ENCODE data around the gene AOAH. TPM values are rescaled to one million over a fixed set of nuclear protein-coding genes. Genes with fewer than 3 reads are reported as not detected.

AOAH gene
- total RNA-seq, 1 experiment from 2014 or later: 0.39 TPM

GRCh38 chr7:36606976-36607720, 117.1 kb downstream of the AOAH start:
- Histone ChIP-seq H2BK15ac (ENCODE audit: low read depth, low read length) (no peak overlapping the region), H3K9ac (ENCODE audit: extremely low read depth, insufficient read length, low read length) (no peak overlapping the region), H3K4ac (ENCODE audit: low read depth, low read length) (no peak overlapping the region), H3K56ac (ENCODE audit: insufficient read length, low read depth, low read length) (no peak overlapping the region), H2AK5ac (ENCODE audit: insufficient read length, low read length) (no peak overlapping the region), H3T11ph (ENCODE audit: low read length) (no peak overlapping the region), H3K23ac (ENCODE audit: insufficient read length, low read depth, low read length) (no peak overlapping the region), H4K8ac (replicated peaks; ENCODE audit: insufficient read length, low read depth, low read length) (no peak overlapping the region), H3K18ac (ENCODE audit: insufficient read length, low read depth, low read length) (no peak overlapping the region), H2BK12ac (ENCODE audit: insufficient read length, low read depth, low read length) (no peak overlapping the region), H3K14ac (ENCODE audit: insufficient read depth, low read length) (no peak overlapping the region), H3K4me1 (ENCODE audit: insufficient read depth, low read length) (peaks cover 3% of the 10 kb centered on the region; the same call in 1 of the 2 replicates), H3K79me2 (ENCODE audit: insufficient read depth, low read length) (no peaks in the 10 kb centered on the region), H4K91ac (ENCODE audit: insufficient read length, low read depth, low read length) (no peak overlapping the region), H2BK20ac (ENCODE audit: low read depth, low read length, poor library complexity, severe bottlenecking) (no peak overlapping the region), H2BK5ac (ENCODE audit: insufficient read length, low read length) (no peak overlapping the region), H4K5ac (ENCODE audit: insufficient read length, low read depth, low read length) (no peak overlapping the region), H2AFZ (ENCODE audit: low read length) (no peak overlapping the region), H3K23me2 (ENCODE audit: insufficient read length, low read depth, low read length, poor library complexity, severe bottlenecking) (no peaks in the 10 kb centered on the region), H3K79me1 (ENCODE audit: insufficient read depth, low read depth, low read length, poor library complexity, severe bottlenecking) (no peaks in the 10 kb centered on the region), H2BK120ac (ENCODE audit: low read depth, low read length, poor library complexity, severe bottlenecking) (no peak overlapping the region), H3K27ac (ENCODE audit: insufficient read length, low read depth, low read length) (no peak overlapping the region), H3K27me3 (ENCODE audit: insufficient read depth, low read length) (no peaks in the 10 kb centered on the region), H3K9me3 (ENCODE audit: control insufficient read depth, low read depth, low read length) (no peaks in the 10 kb centered on the region), H3K4me2 (ENCODE audit: insufficient read depth, insufficient read length, low read length) (no peak overlapping the region), H4K20me1 (ENCODE audit: control insufficient read depth, insufficient read depth, insufficient read length) (no peaks in the 10 kb centered on the region)
- no peak overlapping the region for H3K27ac Mint-ChIP-seq
- DNase-seq: no peak
- no peaks in the 10 kb centered on the region for H3K9me3 Mint-ChIP-seq
- no peaks in the 10 kb centered on the region for H3K36me3 Mint-ChIP-seq (ENCODE audit: insufficient read depth in 1 of 3, low read depth in 3 of 3)
- WGBS (ENCODE audit: extremely low coverage, insufficient read length, low lambda C conversion rate): no CpG with 5 or more reads among the region's 6 CpGs
- peaks cover 18 to 22% of the 10 kb centered on the region in 2 experiments for H3K4me1 Mint-ChIP-seq
- no peak for TF ChIP-seq CTCF (conservative IDR thresholded peaks at IDR 0.05)
- H3K27me3 Mint-ChIP-seq (ENCODE audit: low read depth): peaks cover 6% of the 10 kb centered on the region; the same call in 1 of the 2 replicates
- H3K4me3 Mint-ChIP-seq: no peak overlapping the region

Data from H9 (cell line).